A673 (cell line): Measurements from ENCODE around the gene UXT.

Experiments
- EZH2 ChIP-seq: fragments of 200-600 bp; sonication (generic); IDR thresholded peaks from 2 replicates; pipeline ENCODE4 v1.6.1; 2017; ENCODE audit warnings: borderline replicate concordance, low read depth, mild to moderate bottlenecking, mixed read lengths, antibody characterized with exemption, low read length; ENCODE audit not compliant: poor library complexity, severe bottlenecking
- TF ChIP-seq, protein P1 (sequence below): fragments of 300-800, 200-600 bp; sonication (generic); conservative IDR thresholded peaks from 2 replicates; pipeline ENCODE4 v1.5.1; 2017; ENCODE audit warnings: low read depth, mild to moderate bottlenecking, antibody characterized with exemption, low read length, moderate library complexity, mixed read lengths

DNA sequence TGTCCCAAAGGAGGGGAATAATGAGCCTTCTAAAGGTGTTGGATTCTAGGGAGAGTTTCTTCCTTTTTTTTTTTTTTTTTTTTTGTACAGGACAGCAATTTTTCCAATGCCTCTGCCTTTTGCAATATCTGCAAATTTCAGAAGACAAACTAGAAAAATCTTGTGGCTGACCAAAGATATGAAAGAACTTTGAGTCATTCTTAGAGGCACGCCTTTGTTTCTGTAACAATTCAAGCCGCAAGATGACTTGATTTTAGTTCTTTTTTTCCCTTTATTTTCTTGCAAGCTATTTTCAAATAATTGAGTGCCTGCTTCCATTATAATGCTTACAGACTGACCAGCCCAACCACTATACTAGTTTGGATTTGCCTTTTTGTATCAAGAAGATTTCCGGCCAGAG, 47.6 kb upstream of the UXT start:
- TF ChIP-seq, protein P1, sequence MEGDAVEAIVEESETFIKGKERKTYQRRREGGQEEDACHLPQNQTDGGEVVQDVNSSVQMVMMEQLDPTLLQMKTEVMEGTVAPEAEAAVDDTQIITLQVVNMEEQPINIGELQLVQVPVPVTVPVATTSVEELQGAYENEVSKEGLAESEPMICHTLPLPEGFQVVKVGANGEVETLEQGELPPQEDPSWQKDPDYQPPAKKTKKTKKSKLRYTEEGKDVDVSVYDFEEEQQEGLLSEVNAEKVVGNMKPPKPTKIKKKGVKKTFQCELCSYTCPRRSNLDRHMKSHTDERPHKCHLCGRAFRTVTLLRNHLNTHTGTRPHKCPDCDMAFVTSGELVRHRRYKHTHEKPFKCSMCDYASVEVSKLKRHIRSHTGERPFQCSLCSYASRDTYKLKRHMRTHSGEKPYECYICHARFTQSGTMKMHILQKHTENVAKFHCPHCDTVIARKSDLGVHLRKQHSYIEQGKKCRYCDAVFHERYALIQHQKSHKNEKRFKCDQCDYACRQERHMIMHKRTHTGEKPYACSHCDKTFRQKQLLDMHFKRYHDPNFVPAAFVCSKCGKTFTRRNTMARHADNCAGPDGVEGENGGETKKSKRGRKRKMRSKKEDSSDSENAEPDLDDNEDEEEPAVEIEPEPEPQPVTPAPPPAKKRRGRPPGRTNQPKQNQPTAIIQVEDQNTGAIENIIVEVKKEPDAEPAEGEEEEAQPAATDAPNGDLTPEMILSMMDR = no peak
- TF ChIP-seq EZH2 = no peak
